Measurements from ENCODE around the gene C5orf47.

Gene C5orf47

GRCh38 chr5:173953528-173954090, 35.4 kb upstream of the C5orf47 start:
- no peak overlapping the region for H2BK120ac ChIP-seq (ENCODE audit: low read depth, low read length)
- H3K36me3 ChIP-seq (replicated peaks in 1 of 2; ENCODE audit: control insufficient read depth in 2 of 2, insufficient read depth in 2 of 2, low read length in 2 of 2) = peaks cover 2 to 58% of the 10 kb centered on the region in 2 donors
- DNase-seq (ENCODE audit: low spot score) = no peak
- no peak overlapping the region for H4K91ac ChIP-seq (ENCODE audit: low read depth, low read length, poor library complexity)
- H3K27ac ChIP-seq (replicated peaks; ENCODE audit: low read length) = no peak overlapping the region
- H3K4me3 ChIP-seq (ENCODE audit: low read length in 2 of 2) = no peak overlapping the region
- H3K27me3 ChIP-seq (ENCODE audit: control insufficient read depth in 3 of 3, insufficient read depth in 3 of 3, low read depth in 1 of 3, low read length in 3 of 3) = no peaks in the 10 kb centered on the region
- H3K79me1 ChIP-seq (ENCODE audit: low read depth, low read length) = no peaks in the 10 kb centered on the region
- no peak overlapping the region for H3K9ac ChIP-seq (ENCODE audit: low read depth, low read length, poor library complexity)
- H3K4me2 ChIP-seq (ENCODE audit: insufficient read depth, low read length, poor library complexity, severe bottlenecking) = no peak overlapping the region
- no peak overlapping the region for H3K14ac ChIP-seq (ENCODE audit: low read length)
- no peaks in the 10 kb centered on the region for H3K4me1 ChIP-seq (ENCODE audit: control insufficient read depth in 2 of 2, insufficient read depth in 1 of 2, low read depth in 1 of 2, low read length in 2 of 2)
- H3K18ac ChIP-seq (ENCODE audit: low read length) = no peak overlapping the region
- no peak overlapping the region for H2AFZ ChIP-seq (ENCODE audit: low read length)
- H3K23ac ChIP-seq (ENCODE audit: low read depth, low read length, poor library complexity) = no peak overlapping the region
- no peak overlapping the region for H2AK5ac ChIP-seq (ENCODE audit: low read depth, low read length)
- H4K8ac ChIP-seq (ENCODE audit: low read depth, low read length) = no peak overlapping the region
- H2BK5ac ChIP-seq (ENCODE audit: low read length) = no peak overlapping the region
- no peaks in the 10 kb centered on the region for H3K9me3 ChIP-seq (replicated peaks in 1 of 2; ENCODE audit: control insufficient read depth in 2 of 2, insufficient read depth in 1 of 2, low read depth in 1 of 2, low read length in 2 of 2)
- no peak overlapping the region for H2BK15ac ChIP-seq (ENCODE audit: low read length)
- H2BK12ac ChIP-seq (ENCODE audit: low read length) = no peak overlapping the region
- no peak overlapping the region for H3K4ac ChIP-seq (ENCODE audit: low read length)
- 100% methylated on average over 1 of the region's 5 CpGs; no CpG with 5 or more reads in 1 of the 2 donors for WGBS, 2 donors (ENCODE audit: extremely low coverage in 2 of 2, insufficient read length in 2 of 2, insufficient replicate concordance in 1 of 2)

DNA sequence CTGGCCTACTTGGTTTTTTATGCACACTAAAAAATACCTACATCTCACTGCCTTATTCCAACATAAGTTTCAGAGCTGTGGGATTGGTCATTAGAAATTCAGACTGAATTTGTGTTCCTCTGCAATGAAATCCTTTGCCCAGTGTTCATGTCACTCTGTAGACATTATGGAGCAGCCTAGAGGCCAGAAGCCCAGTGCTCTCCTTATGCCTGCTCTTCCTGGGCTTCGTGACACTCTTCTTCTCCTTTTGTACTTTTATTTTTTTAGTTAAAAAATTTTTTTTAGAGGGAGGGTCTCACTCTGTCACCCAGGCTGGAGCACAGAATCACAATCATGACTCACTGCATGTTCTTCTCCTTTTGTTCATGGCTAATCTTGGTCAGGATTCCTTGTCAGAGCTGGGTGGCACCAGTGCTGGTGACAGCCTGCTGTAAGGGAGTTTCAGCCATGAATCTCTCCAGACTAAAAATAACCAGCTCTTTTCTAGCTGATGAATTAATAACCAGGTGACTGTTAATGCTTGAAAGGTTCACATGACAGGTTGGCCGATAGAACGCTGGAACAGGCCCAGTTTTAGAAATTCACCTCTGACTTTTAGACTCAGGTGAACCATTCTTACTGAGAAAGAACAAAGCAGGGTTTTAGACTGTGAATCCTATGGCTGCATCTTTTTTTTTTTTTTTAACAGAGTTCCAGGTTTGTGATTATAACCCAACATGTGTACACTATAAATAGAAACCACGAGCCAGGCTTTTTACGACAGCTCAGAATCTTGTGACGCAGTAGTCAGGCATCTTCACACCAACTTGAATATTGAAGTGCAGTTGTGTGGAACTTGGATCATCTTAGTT, 34.1 kb upstream of the C5orf47 start:
- no peak overlapping the region for H2AK5ac ChIP-seq (ENCODE audit: low read depth, low read length)
- H3K9ac ChIP-seq (ENCODE audit: low read depth, low read length, poor library complexity) = no peak overlapping the region
- H3K27ac ChIP-seq (replicated peaks; ENCODE audit: low read length) = no peak overlapping the region
- H3K4me1 ChIP-seq (ENCODE audit: control insufficient read depth in 2 of 2, insufficient read depth in 1 of 2, low read depth in 1 of 2, low read length in 2 of 2) = no peaks in the 10 kb centered on the region
- H3K27me3 ChIP-seq (ENCODE audit: control insufficient read depth in 3 of 3, insufficient read depth in 3 of 3, low read depth in 1 of 3, low read length in 3 of 3) = no peaks in the 10 kb centered on the region
- DNase-seq (ENCODE audit: low spot score) = no peak
- H3K36me3 ChIP-seq (replicated peaks in 1 of 2; ENCODE audit: control insufficient read depth in 2 of 2, insufficient read depth in 2 of 2, low read length in 2 of 2) = peaks cover 2 to 50% of the 10 kb centered on the region in 2 donors
- H2BK15ac ChIP-seq (ENCODE audit: low read length) = no peak overlapping the region
- H3K14ac ChIP-seq (ENCODE audit: low read length) = no peak overlapping the region
- H3K4me3 ChIP-seq (ENCODE audit: low read length in 2 of 2) = no peak overlapping the region
- no CpG with 5 or more reads among the region's 6 CpGs for WGBS, 2 donors (ENCODE audit: extremely low coverage in 2 of 2, insufficient read length in 2 of 2, insufficient replicate concordance in 1 of 2)
- H3K23ac ChIP-seq (ENCODE audit: low read depth, low read length, poor library complexity) = no peak overlapping the region
- no peak overlapping the region for H2BK120ac ChIP-seq (ENCODE audit: low read depth, low read length)
- H3K4ac ChIP-seq (ENCODE audit: low read length) = no peak overlapping the region
- H4K91ac ChIP-seq (ENCODE audit: low read depth, low read length, poor library complexity) = no peak overlapping the region
- H2BK12ac ChIP-seq (ENCODE audit: low read length) = no peak overlapping the region
- H3K9me3 ChIP-seq (replicated peaks in 1 of 2; ENCODE audit: control insufficient read depth in 2 of 2, insufficient read depth in 1 of 2, low read depth in 1 of 2, low read length in 2 of 2) = no peaks in the 10 kb centered on the region
- H2BK5ac ChIP-seq (ENCODE audit: low read length) = no peak overlapping the region
- no peak overlapping the region for H3K18ac ChIP-seq (ENCODE audit: low read length)
- H2AFZ ChIP-seq (ENCODE audit: low read length) = no peak overlapping the region
- H3K79me1 ChIP-seq (ENCODE audit: low read depth, low read length) = no peaks in the 10 kb centered on the region
- no peak overlapping the region for H4K8ac ChIP-seq (ENCODE audit: low read depth, low read length)
- H3K4me2 ChIP-seq (ENCODE audit: insufficient read depth, low read length, poor library complexity, severe bottlenecking) = no peak overlapping the region

- no peak overlapping the region for H3K18ac ChIP-seq (ENCODE audit: low read length)
- WGBS, 2 donors (ENCODE audit: extremely low coverage in 2 of 2, insufficient read length in 2 of 2, insufficient replicate concordance in 1 of 2) = no CpG with 5 or more reads among the region's 2 CpGs
- H3K4me2 ChIP-seq (ENCODE audit: insufficient read depth, low read length, poor library complexity, severe bottlenecking) = no peak overlapping the region
These were observed 28.0 kb upstream of the C5orf47 start for GRCh38 chr5:173960986-173961385.

DNA sequence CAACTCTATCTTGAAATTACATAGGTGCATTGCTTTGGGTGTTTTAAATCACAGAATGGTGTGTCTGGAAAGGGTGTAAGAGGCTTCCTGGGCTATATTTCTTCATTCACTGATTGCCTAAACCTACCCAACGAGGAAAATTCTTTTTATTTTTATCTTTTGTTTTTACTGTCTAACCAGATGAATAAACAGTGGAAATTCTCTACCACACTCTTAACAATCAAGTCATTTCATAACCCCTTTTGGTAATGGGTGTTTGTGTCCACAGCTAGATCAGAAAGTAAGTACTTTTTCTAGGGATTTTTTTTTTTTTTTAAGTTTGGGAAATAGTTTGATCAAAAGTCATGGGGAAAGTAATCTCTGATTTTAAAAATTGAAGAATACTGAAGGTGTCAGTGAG, 27.6 kb upstream of the C5orf47 start:
- H2BK12ac ChIP-seq (ENCODE audit: low read length) = no peak overlapping the region
- no peak for DNase-seq (ENCODE audit: low spot score)
- peaks cover 10% of the 10 kb centered on the region in 2 donors for H3K4me1 ChIP-seq (ENCODE audit: control insufficient read depth in 2 of 2, insufficient read depth in 1 of 2, low read depth in 1 of 2, low read length in 2 of 2)
- no peak overlapping the region for H3K4ac ChIP-seq (ENCODE audit: low read length)
- H2BK120ac ChIP-seq (ENCODE audit: low read depth, low read length) = no peak overlapping the region
- no peak overlapping the region for H3K14ac ChIP-seq (ENCODE audit: low read length)
- H4K91ac ChIP-seq (ENCODE audit: low read depth, low read length, poor library complexity) = no peak overlapping the region
- H3K36me3 ChIP-seq (replicated peaks in 1 of 2; ENCODE audit: control insufficient read depth in 2 of 2, insufficient read depth in 2 of 2, low read length in 2 of 2) = no peaks in the 10 kb centered on the region
- no peak overlapping the region for H3K9ac ChIP-seq (ENCODE audit: low read depth, low read length, poor library complexity)
- no peak overlapping the region for H4K8ac ChIP-seq (ENCODE audit: low read depth, low read length)
- no peak overlapping the region for H3K4me2 ChIP-seq (ENCODE audit: insufficient read depth, low read length, poor library complexity, severe bottlenecking)
- H2BK5ac ChIP-seq (ENCODE audit: low read length) = no peak overlapping the region
- H3K27me3 ChIP-seq (ENCODE audit: control insufficient read depth in 3 of 3, insufficient read depth in 3 of 3, low read depth in 1 of 3, low read length in 3 of 3) = no peaks in the 10 kb centered on the region
- no peak overlapping the region for H2AK5ac ChIP-seq (ENCODE audit: low read depth, low read length)
- no CpG with 5 or more reads among the region's 1 CpG for WGBS, 2 donors (ENCODE audit: extremely low coverage in 2 of 2, insufficient read length in 2 of 2, insufficient replicate concordance in 1 of 2)
- no peak overlapping the region for H3K27ac ChIP-seq (replicated peaks; ENCODE audit: low read length)
- no peak overlapping the region for H2BK15ac ChIP-seq (ENCODE audit: low read length)
- H3K4me3 ChIP-seq (ENCODE audit: low read length in 2 of 2) = no peak overlapping the region
- H3K79me1 ChIP-seq (ENCODE audit: low read depth, low read length) = no peaks in the 10 kb centered on the region
- H3K18ac ChIP-seq (ENCODE audit: low read length) = no peak overlapping the region
- H3K9me3 ChIP-seq (replicated peaks in 1 of 2; ENCODE audit: control insufficient read depth in 2 of 2, insufficient read depth in 1 of 2, low read depth in 1 of 2, low read length in 2 of 2) = no peaks in the 10 kb centered on the region
- H2AFZ ChIP-seq (ENCODE audit: low read length) = no peak overlapping the region
- no peak overlapping the region for H3K23ac ChIP-seq (ENCODE audit: low read depth, low read length, poor library complexity)

More at GRCh38 chr5:173960986-173961385, 28.0 kb upstream of the C5orf47 start:
- Histone ChIP-seq H2BK5ac (ENCODE audit: low read length) (no peak overlapping the region), H4K8ac (ENCODE audit: low read depth, low read length) (no peak overlapping the region), H2BK15ac (ENCODE audit: low read length) (no peak overlapping the region), H3K9me3 (replicated peaks in 1 of 2; ENCODE audit: control insufficient read depth in 2 of 2, insufficient read depth in 1 of 2, low read depth in 1 of 2, low read length in 2 of 2) (no peaks in the 10 kb centered on the region), H4K91ac (ENCODE audit: low read depth, low read length, poor library complexity) (no peak overlapping the region), H2BK120ac (ENCODE audit: low read depth, low read length) (no peak overlapping the region), H3K36me3 (replicated peaks in 1 of 2; ENCODE audit: control insufficient read depth in 2 of 2, insufficient read depth in 2 of 2, low read length in 2 of 2) (peaks cover 0 to 2% of the 10 kb centered on the region in 2 donors), H3K4ac (ENCODE audit: low read length) (no peak overlapping the region), H3K79me1 (ENCODE audit: low read depth, low read length) (no peaks in the 10 kb centered on the region), H3K23ac (ENCODE audit: low read depth, low read length, poor library complexity) (no peak overlapping the region), H3K27ac (replicated peaks; ENCODE audit: low read length) (no peak overlapping the region), H2AFZ (ENCODE audit: low read length) (no peak overlapping the region), H3K9ac (ENCODE audit: low read depth, low read length, poor library complexity) (no peak overlapping the region), H3K27me3 (ENCODE audit: control insufficient read depth in 3 of 3, insufficient read depth in 3 of 3, low read depth in 1 of 3, low read length in 3 of 3) (no peaks in the 10 kb centered on the region), H2AK5ac (ENCODE audit: low read depth, low read length) (no peak overlapping the region), H2BK12ac (ENCODE audit: low read length) (no peak overlapping the region), H3K14ac (ENCODE audit: low read length) (no peak overlapping the region), H3K4me3 (ENCODE audit: low read length in 2 of 2) (no peak overlapping the region), H3K4me1 (ENCODE audit: control insufficient read depth in 2 of 2, insufficient read depth in 1 of 2, low read depth in 1 of 2, low read length in 2 of 2) (peaks cover 10% of the 10 kb centered on the region in 2 donors)
- no peak for DNase-seq (ENCODE audit: low spot score)

Data from neuronal stem cell (in vitro differentiated cells).